B cell (primary cell): Measurements from ENCODE around the gene AQP3. TPM values are rescaled to one million over a fixed set of nuclear protein-coding genes. Genes with fewer than 3 reads are reported as not detected.

Source experiments
- ATAC-seq: fragments of 200-7000 bp; cut with Tn5 transposase; one replicate; pipeline ENCODE4 v1.10.0; 2021; ENCODE audit warnings: low read depth, mild to moderate bottlenecking, moderate number of reproducible peaks, moderate library complexity
- CTCF ChIA-PET: fragments of 350-600 bp; sonication (Branson Sonifier 250); formaldehyde crosslinking; loops from one replicate; lab custom pipeline; 2021; ENCODE audit warnings: antibody characterized with exemption, inconsistent platforms; lab: Charles Lee
- POLR2A ChIA-PET: fragments of 350-600 bp; sonication (Branson Sonifier 250); formaldehyde crosslinking; loops from one replicate; lab custom pipeline; 2021; ENCODE audit warnings: antibody characterized with exemption; lab: Charles Lee
- DNase-seq: peaks from one replicate; pipeline ENCODE4 v3.0.0; 2013
- H2AFZ ChIP-seq: 2 replicates; pipeline ENCODE4 v1.6.1; 2012; ENCODE audit warnings: mild to moderate bottlenecking, low read depth, low read length; ENCODE audit not compliant: insufficient read depth, poor library complexity, severe bottlenecking
- H3K27ac ChIP-seq, 2 donors: 1 replicate in 1 of 2; 2 replicates in 1 of 2; pipeline ENCODE4 v1.5.1; 2012 to 2013; ENCODE audit warnings: low read length in 2 of 2, mild to moderate bottlenecking in 2 of 2, moderate library complexity in 1 of 2
- H3K27me3 ChIP-seq, 4 experiments: fragments of 200-600 bp in 1 of 4; sonication (generic) in 1 of 4; replicated peaks in 1 of 4; 1 replicate in 2 of 4; 2 replicates in 2 of 4; pipeline versions ENCODE4 v1.6.1 to v1.7.0; 2013 to 2016; ENCODE audit warnings: low read length in 3 of 4, mild to moderate bottlenecking in 2 of 4, mixed read lengths in 1 of 4, moderate library complexity in 1 of 4; ENCODE audit not compliant: insufficient read depth in 4 of 4, control insufficient read depth in 3 of 4; ENCODE audit errors: control extremely low read depth in 1 of 4
- H3K36me3 ChIP-seq, 2 experiments: replicated peaks in 1 of 2; 1 replicate in 1 of 2; 2 replicates in 1 of 2; pipeline versions ENCODE4 v1.6.1 to v1.7.1; 2013; ENCODE audit warnings: low read length in 1 of 2; ENCODE audit not compliant: insufficient read depth in 2 of 2, control insufficient read depth in 1 of 2; ENCODE audit errors: control extremely low read depth in 1 of 2, extremely low read depth in 1 of 2
- H3K4me1 ChIP-seq, 2 donors: fragments of 200-600 bp in 1 of 2; sonication (generic) in 1 of 2; 1 replicate in 1 of 2; 2 replicates in 1 of 2; pipeline versions ENCODE4 v1.5.1 to v1.6.1; 2013 to 2017; ENCODE audit warnings: low read length in 2 of 2; ENCODE audit not compliant: control insufficient read depth in 2 of 2, insufficient read depth in 2 of 2
- H3K4me2 ChIP-seq: replicated peaks from 2 replicates; pipeline ENCODE3; 2012; ENCODE audit warnings: mild to moderate bottlenecking, low read depth, low read length; ENCODE audit not compliant: poor library complexity, severe bottlenecking
- H3K4me3 ChIP-seq, 5 experiments: fragments of 200-600 bp in 1 of 5; sonication (generic) in 1 of 5; 1 replicate in 3 of 5; 2 replicates in 2 of 5; pipeline versions ENCODE4 v1.5.1 to v1.7.0; 2011 to 2016; ENCODE audit warnings: low read length in 4 of 5, mild to moderate bottlenecking in 4 of 5, low read depth in 2 of 5, control low read depth in 1 of 5, moderate library complexity in 1 of 5; ENCODE audit not compliant: insufficient read depth in 1 of 5; ENCODE audit errors: control extremely low read depth in 1 of 5, extremely low read depth in 1 of 5
- H3K79me2 ChIP-seq: fragments of 200-600 bp; sonication (generic); one replicate; pipeline ENCODE4 v1.6.0; 2016; ENCODE audit warnings: low read length; ENCODE audit not compliant: control insufficient read depth, insufficient read depth
- H3K9ac ChIP-seq: fragments of 200-600 bp; sonication (generic); 2 replicates; pipeline ENCODE4 v1.6.1; 2017; ENCODE audit warnings: mild to moderate bottlenecking, low read length, moderate library complexity
- H3K9me3 ChIP-seq, 3 donors: one replicate each; pipeline versions ENCODE4 v1.6.1 to v1.7.1; 2013; ENCODE audit warnings: low read length in 2 of 3; ENCODE audit not compliant: control insufficient read depth in 2 of 3, insufficient read depth in 1 of 3; ENCODE audit errors: control extremely low read depth in 1 of 3
- H4K20me1 ChIP-seq: 2 replicates; pipeline ENCODE4 v1.6.0; 2012; ENCODE audit warnings: mild to moderate bottlenecking, low read length; ENCODE audit not compliant: insufficient read depth, control insufficient read depth, poor library complexity, severe bottlenecking
- H3K27ac Mint-ChIP-seq: one replicate; pipeline ENCODE4 v1.8.0; 2021; ENCODE audit warnings: mixed read lengths
- H3K27me3 Mint-ChIP-seq: one replicate; pipeline ENCODE4 v1.8.0; 2021; ENCODE audit warnings: mixed read lengths
- H3K4me1 Mint-ChIP-seq: one replicate; pipeline ENCODE4 v1.8.0; 2021; ENCODE audit warnings: mixed read lengths
- H3K4me3 Mint-ChIP-seq: one replicate; pipeline ENCODE4 v1.8.0; 2021; ENCODE audit warnings: mixed read lengths
- H3K9me3 Mint-ChIP-seq: one replicate; pipeline ENCODE4 v1.8.0; 2022; ENCODE audit warnings: mixed read lengths; ENCODE audit not compliant: insufficient read depth
- CTCF ChIP-seq: fragments of 200-600 bp; IDR thresholded peaks from one replicate; pipeline ENCODE4 v1.8.0; 2022; ENCODE audit warnings: antibody characterized with exemption, mild to moderate bottlenecking
- EZH2 ChIP-seq: IDR thresholded peaks from 2 replicates; pipeline ENCODE4 v1.6.1; 2012; ENCODE audit warnings: borderline replicate concordance, low read depth, mild to moderate bottlenecking, moderate library complexity, low read length; ENCODE audit not compliant: insufficient read depth, poor library complexity, severe bottlenecking
- WGBS: methylation state at CpG from one replicate; pipeline ENCODE4 v1.1.5; 2013; ENCODE audit warnings: missing lambda C conversion rate; ENCODE audit not compliant: insufficient coverage; 5-methylcytosine and 5-hydroxymethylcytosine counted together
- intact Hi-C: fragments of 100-400 bp; cut with micrococcal nuclease; formaldehyde crosslinking; loops from one replicate; pipeline ENCODE4 v1.10.0; 2022
- polyA plus RNA-seq: library from polyadenylated mRNA; depleted of rRNA; stranded (reverse); fragments of >200 nt; gene quantifications from 2 replicates; pipeline ENCODE4 v1.2.3, GENCODE V29; 2012
- total RNA-seq, 2 donors: library from RNA; stranded (reverse); fragments of 120-200 nt in 1 of 2; gene quantifications; 1 replicate in 1 of 2; 2 replicates in 1 of 2; pipeline versions ENCODE4 v1.2.3 to v1.2.4, GENCODE V29; 2013 to 2022

Gene AQP3
- total and polyA plus RNA-seq, 2 donors (not counting 1 experiment from before 2014, with no cell fraction given), result 1.8 to 10.0 TPM

- Histone ChIP-seq H3K36me3 (peaks cover 0 to 88% of the 10 kb centered on the region in 2 experiments), H4K20me1 (no peaks in the 10 kb centered on the region), H3K9ac (no peak overlapping the region), H3K27ac (no peak overlapping the region), H3K4me2 (no peak overlapping the region), H3K9me3 (no peaks in the 10 kb centered on the region), H3K4me3 (no peak overlapping the region), H3K27me3 (no peaks in the 10 kb centered on the region), H3K79me2 (peaks cover 8% of the 10 kb centered on the region), H3K4me1 (peaks cover 0 to 4% of the 10 kb centered on the region in 2 donors), H2AFZ (no peak overlapping the region)
- WGBS, result 85% methylated on average over 19 of the region's 24 CpGs
- Mint-ChIP-seq H3K27ac (no peak overlapping the region), H3K4me3 (no peak overlapping the region), H3K4me1 (peaks cover 7% of the 10 kb centered on the region), H3K9me3 (no peaks in the 10 kb centered on the region), H3K27me3 (no peaks in the 10 kb centered on the region)
- intact Hi-C loops, result loop anchor here (1.0 to 2.0 kb wide), 2 partner anchors 64 to 180 kb away; partner anchors contain the start of gene AQP7
- TF ChIP-seq CTCF (peak; percentile 95), EZH2 (no peak)
- peak; percentile 64 for DNase-seq
- ATAC-seq, result peak; percentile 84
- CTCF ChIA-PET, result interaction anchor here (0.8 to 3.4 kb wide), 18 partner anchors 9 to 185 kb away, joined by 3 to 24 read pairs (median 4); partner anchors contain the start of gene NFX1
- POLR2A ChIA-PET, result interaction anchor here (0.6 kb wide), 1 partner anchor 29 kb away, joined by 7 read pairs; no protein-coding TSS in a partner anchor
These were observed 19.4 kb upstream of the AQP3 start for GRCh38 chr9:33466565-33467495.
